PC-9 (cell line): ENCODE data around the gene P4HA2. TPM values are rescaled to one million over a fixed set of nuclear protein-coding genes. Genes with fewer than 3 reads are reported as not detected.

ENCODE experiments used
- BruUV-seq: library from RNA; stranded (reverse); fragments of 400-500 nt; replicated peaks from 2 replicates; lab custom pipeline; 2021; lab: Mats Ljungman, UMichigan
- CTCF ChIA-PET: fragments of 300-600 bp; sonication (Branson Sonifier 250); formaldehyde crosslinking; loops from one replicate; lab custom pipeline; 2022; ENCODE audit warnings: antibody characterized with exemption; lab: Charles Lee
- POLR2A ChIA-PET: fragments of 300-600 bp; sonication (Branson Sonifier 250); formaldehyde crosslinking; loops from one replicate; lab custom pipeline; 2022; ENCODE audit warnings: antibody characterized with exemption; ENCODE audit not compliant: unreplicated experiment; lab: Charles Lee
- DNase-seq, 2 experiments: peaks; one replicate each; pipeline versions ENCODE4 v3.0.0 to v3.0.0-alpha.2; 2015 to 2022; ENCODE audit warnings: mixed read lengths in 1 of 2
- H2AFZ ChIP-seq: fragments of 200-600 bp; sonication (generic); 2 replicates; pipeline ENCODE4 v1.8.1; 2017; ENCODE audit warnings: antibody characterized with exemption
- H3F3A ChIP-seq: fragments of 200-600 bp; sonication (generic); 2 replicates; pipeline ENCODE4 v1.8.1; 2017; ENCODE audit warnings: antibody characterized with exemption, mild to moderate bottlenecking, low read depth; ENCODE audit not compliant: insufficient read depth
- H3K27ac ChIP-seq: fragments of 200-600 bp; sonication (generic); 2 replicates; pipeline ENCODE4 v1.6.1; 2016; ENCODE audit warnings: mixed run types
- H3K27me3 ChIP-seq: fragments of 200-600 bp; sonication (generic); 2 replicates; pipeline ENCODE4 v1.6.1; 2016; ENCODE audit warnings: low read depth, mixed run types; ENCODE audit not compliant: insufficient read depth
- H3K36me3 ChIP-seq: fragments of 200-600 bp; sonication (generic); 2 replicates; pipeline ENCODE4 v1.6.1; 2016; ENCODE audit warnings: low read depth, mixed run types
- H3K4me1 ChIP-seq: fragments of 200-600 bp; sonication (generic); replicated peaks from 2 replicates; pipeline ENCODE4 v1.6.1; 2016; ENCODE audit warnings: mixed run types; ENCODE audit not compliant: insufficient read depth
- H3K4me2 ChIP-seq: fragments of 200-600 bp; sonication (generic); 2 replicates; pipeline ENCODE4 v1.6.1; 2017; ENCODE audit warnings: mixed run types
- H3K4me3 ChIP-seq: fragments of 200-600 bp; sonication (generic); 2 replicates; pipeline ENCODE4 v1.6.1; 2016; ENCODE audit warnings: mixed run types
- H3K79me2 ChIP-seq: fragments of 200-600 bp; sonication (generic); 2 replicates; pipeline ENCODE4 v1.6.1; 2017; ENCODE audit warnings: low read depth, mixed run types
- H3K9me2 ChIP-seq: fragments of 200-600 bp; sonication (generic); 2 replicates; pipeline ENCODE4 v1.8.1; 2017; ENCODE audit warnings: mild to moderate bottlenecking; ENCODE audit not compliant: insufficient read depth
- H3K9me3 ChIP-seq: fragments of 200-600 bp; sonication (generic); 2 replicates; pipeline ENCODE4 v1.8.1; 2016; ENCODE audit warnings: low read depth; ENCODE audit not compliant: insufficient read depth
- H4K20me1 ChIP-seq: fragments of 200-600 bp; sonication (generic); 2 replicates; pipeline ENCODE4 v1.8.1; 2017; ENCODE audit not compliant: insufficient read depth
- EZH2 ChIP-seq: fragments of 200-600 bp; sonication (generic); IDR thresholded peaks from 2 replicates; pipeline ENCODE4 v1.8.0; 2017; ENCODE audit warnings: antibody characterized with exemption, low read depth
- intact Hi-C: fragments of 100-400 bp; cut with micrococcal nuclease; formaldehyde crosslinking; loops from one replicate; pipeline ENCODE4 v1.10.0; 2022; ENCODE audit not compliant: unreplicated experiment
- microRNA-seq: library from miRNA; unstranded; fragments of <30 nt; microRNA quantifications from one replicate; pipeline ENCODE4 v1.2.0, GENCODE V29; 2021; ENCODE audit warnings: borderline number of aligned reads, borderline replicate concordance
- total RNA-seq: library from RNA; stranded (reverse); gene quantifications from 2 replicates; pipeline ENCODE4 v1.2.3, GENCODE V29; 2021
- TF ChIP-seq, protein P1 (sequence below): fragments of 200-600 bp; sonication (generic); conservative IDR thresholded peaks from 2 replicates; pipeline ENCODE4 v1.6.1; 2017; ENCODE audit warnings: mixed run types, antibody characterized with exemption, mild to moderate bottlenecking, moderate library complexity

P4HA2 gene
- total RNA-seq, 1 experiment from 2014 or later, result 21.7 TPM

DNA sequence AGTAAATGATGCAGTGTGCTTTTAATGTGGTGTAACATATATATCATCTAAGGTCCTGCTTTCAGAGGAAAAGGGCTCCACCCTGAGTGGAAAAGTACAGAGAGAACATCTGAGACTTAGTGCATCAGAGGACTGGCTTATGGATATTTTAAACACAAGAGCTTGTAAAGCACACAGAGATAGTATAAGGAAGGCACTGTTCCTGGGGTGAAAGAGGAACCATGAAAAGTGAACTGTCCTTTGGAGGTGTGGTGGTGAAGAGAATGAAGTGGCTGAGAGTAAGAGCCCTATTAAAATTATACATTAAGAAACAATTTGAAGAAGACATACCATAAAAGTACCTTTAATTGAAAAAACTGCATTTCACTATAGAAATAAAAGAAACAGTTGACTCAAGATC lies 85.2 kb downstream of the P4HA2 start:
- Histone ChIP-seq H3K4me1 (no peaks in the 10 kb centered on the region), H3K4me3 (no peak overlapping the region), H2AFZ (no peak overlapping the region), H3K27me3 (no peaks in the 10 kb centered on the region), H3F3A (no peaks in the 10 kb centered on the region), H3K9me3 (peaks cover 6% of the 10 kb centered on the region; the same call in 1 of the 2 replicates), H3K36me3 (no peaks in the 10 kb centered on the region), H3K27ac (no peak overlapping the region), H3K4me2 (no peak overlapping the region), H3K79me2 (no peaks in the 10 kb centered on the region), H3K9me2 (no peaks in the 10 kb centered on the region; the same call in 1 of the 2 replicates), H4K20me1 (no peaks in the 10 kb centered on the region)
- TF ChIP-seq, protein P1, sequence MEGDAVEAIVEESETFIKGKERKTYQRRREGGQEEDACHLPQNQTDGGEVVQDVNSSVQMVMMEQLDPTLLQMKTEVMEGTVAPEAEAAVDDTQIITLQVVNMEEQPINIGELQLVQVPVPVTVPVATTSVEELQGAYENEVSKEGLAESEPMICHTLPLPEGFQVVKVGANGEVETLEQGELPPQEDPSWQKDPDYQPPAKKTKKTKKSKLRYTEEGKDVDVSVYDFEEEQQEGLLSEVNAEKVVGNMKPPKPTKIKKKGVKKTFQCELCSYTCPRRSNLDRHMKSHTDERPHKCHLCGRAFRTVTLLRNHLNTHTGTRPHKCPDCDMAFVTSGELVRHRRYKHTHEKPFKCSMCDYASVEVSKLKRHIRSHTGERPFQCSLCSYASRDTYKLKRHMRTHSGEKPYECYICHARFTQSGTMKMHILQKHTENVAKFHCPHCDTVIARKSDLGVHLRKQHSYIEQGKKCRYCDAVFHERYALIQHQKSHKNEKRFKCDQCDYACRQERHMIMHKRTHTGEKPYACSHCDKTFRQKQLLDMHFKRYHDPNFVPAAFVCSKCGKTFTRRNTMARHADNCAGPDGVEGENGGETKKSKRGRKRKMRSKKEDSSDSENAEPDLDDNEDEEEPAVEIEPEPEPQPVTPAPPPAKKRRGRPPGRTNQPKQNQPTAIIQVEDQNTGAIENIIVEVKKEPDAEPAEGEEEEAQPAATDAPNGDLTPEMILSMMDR, result no peak
- TF ChIP-seq EZH2, result no peak
- DNase-seq, result no peak
- POLR2A ChIA-PET, result no interaction called here
- CTCF ChIA-PET, result no interaction called here
- intact Hi-C loops, result no loop called here
- no TSS peak for BruUV-seq

Small RNAs within 50 kb of the gene (microRNA-seq; reads per million reads assigned to microRNA genes)
- gene MIR6830, result not detected

Other genes with a start within 250 kb of the P4HA2 start
- gene ACSL6, start 216.2 kb downstream of the P4HA2 start, total RNA-seq, result not detected in 2 replicates
- not detected in 2 replicates for gene IL3, start 167.2 kb downstream of the P4HA2 start, total RNA-seq
- gene CSF2, start 154.1 kb downstream of the P4HA2 start, total RNA-seq, result not detected in 2 replicates
- gene PDLIM4, start 29.8 kb upstream of the P4HA2 start, total RNA-seq, result 35.8 and 47.2 TPM in 2 replicates
- 4.2 and 4.9 TPM in 2 replicates for gene SLC22A4, start 66.5 kb upstream of the P4HA2 start, total RNA-seq
- 13.5 and 15.2 TPM in 2 replicates for gene SLC22A5, start 141.9 kb upstream of the P4HA2 start, total RNA-seq